ENCODE data around the gene ROR2. TPM values are rescaled to one million over a fixed set of nuclear protein-coding genes. Genes with fewer than 3 reads are reported as not detected.

Gene ROR2
- total and polyA plus RNA-seq, 2 experiments from 2014 or later: 8.1 to 18.8 TPM

DNA sequence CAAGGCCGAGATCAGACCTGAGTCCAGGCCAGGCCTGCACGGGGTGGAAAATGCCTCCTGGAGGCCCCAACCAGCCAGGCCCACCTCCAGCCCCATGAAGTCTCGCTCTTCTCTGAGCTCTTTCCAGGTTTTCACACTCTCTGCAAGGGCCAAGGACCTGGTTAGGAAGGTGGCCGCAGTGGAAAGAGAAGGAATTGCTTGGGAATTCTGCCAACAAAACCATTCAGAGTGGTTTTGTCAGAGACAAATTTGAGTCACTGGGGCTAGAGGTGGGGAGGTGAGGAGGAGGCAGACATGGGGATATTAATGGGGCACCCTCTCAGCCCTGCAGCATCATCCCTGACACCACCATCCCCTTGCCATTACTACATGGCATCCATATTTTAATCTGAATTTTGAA, 261.0 kb downstream of the ROR2 start:
- TF ChIP-seq EZH2phosphoT487 (IDR thresholded peaks at IDR 0.05; ENCODE audit: unreplicated experiment): no peak
- TF ChIP-seq ZNF462 (CRISPR knock-in tag; IDR thresholded peaks at IDR 0.05): no peak
- TF ChIP-seq, protein P1, sequence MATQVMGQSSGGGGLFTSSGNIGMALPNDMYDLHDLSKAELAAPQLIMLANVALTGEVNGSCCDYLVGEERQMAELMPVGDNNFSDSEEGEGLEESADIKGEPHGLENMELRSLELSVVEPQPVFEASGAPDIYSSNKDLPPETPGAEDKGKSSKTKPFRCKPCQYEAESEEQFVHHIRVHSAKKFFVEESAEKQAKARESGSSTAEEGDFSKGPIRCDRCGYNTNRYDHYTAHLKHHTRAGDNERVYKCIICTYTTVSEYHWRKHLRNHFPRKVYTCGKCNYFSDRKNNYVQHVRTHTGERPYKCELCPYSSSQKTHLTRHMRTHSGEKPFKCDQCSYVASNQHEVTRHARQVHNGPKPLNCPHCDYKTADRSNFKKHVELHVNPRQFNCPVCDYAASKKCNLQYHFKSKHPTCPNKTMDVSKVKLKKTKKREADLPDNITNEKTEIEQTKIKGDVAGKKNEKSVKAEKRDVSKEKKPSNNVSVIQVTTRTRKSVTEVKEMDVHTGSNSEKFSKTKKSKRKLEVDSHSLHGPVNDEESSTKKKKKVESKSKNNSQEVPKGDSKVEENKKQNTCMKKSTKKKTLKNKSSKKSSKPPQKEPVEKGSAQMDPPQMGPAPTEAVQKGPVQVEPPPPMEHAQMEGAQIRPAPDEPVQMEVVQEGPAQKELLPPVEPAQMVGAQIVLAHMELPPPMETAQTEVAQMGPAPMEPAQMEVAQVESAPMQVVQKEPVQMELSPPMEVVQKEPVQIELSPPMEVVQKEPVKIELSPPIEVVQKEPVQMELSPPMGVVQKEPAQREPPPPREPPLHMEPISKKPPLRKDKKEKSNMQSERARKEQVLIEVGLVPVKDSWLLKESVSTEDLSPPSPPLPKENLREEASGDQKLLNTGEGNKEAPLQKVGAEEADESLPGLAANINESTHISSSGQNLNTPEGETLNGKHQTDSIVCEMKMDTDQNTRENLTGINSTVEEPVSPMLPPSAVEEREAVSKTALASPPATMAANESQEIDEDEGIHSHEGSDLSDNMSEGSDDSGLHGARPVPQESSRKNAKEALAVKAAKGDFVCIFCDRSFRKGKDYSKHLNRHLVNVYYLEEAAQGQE (IDR thresholded peaks at IDR 0.05; ENCODE audit: unreplicated experiment): no peak
- TF ChIP-seq ZNF331 (CRISPR knock-in tag; IDR thresholded peaks at IDR 0.05; ENCODE audit: low read depth): no peak
- no peak for TF ChIP-seq ETS1 (IDR thresholded peaks at IDR 0.05)
- no peak for TF ChIP-seq EZH2 (IDR thresholded peaks at IDR 0.05; ENCODE audit: low read depth, unreplicated experiment)
- no peak for TF ChIP-seq NANOG (IDR thresholded peaks at IDR 0.05; ENCODE audit: borderline replicate concordance)
- TF ChIP-seq JUNB (IDR thresholded peaks at IDR 0.05; ENCODE audit: unreplicated experiment): no peak
- TF ChIP-seq, protein P2, sequence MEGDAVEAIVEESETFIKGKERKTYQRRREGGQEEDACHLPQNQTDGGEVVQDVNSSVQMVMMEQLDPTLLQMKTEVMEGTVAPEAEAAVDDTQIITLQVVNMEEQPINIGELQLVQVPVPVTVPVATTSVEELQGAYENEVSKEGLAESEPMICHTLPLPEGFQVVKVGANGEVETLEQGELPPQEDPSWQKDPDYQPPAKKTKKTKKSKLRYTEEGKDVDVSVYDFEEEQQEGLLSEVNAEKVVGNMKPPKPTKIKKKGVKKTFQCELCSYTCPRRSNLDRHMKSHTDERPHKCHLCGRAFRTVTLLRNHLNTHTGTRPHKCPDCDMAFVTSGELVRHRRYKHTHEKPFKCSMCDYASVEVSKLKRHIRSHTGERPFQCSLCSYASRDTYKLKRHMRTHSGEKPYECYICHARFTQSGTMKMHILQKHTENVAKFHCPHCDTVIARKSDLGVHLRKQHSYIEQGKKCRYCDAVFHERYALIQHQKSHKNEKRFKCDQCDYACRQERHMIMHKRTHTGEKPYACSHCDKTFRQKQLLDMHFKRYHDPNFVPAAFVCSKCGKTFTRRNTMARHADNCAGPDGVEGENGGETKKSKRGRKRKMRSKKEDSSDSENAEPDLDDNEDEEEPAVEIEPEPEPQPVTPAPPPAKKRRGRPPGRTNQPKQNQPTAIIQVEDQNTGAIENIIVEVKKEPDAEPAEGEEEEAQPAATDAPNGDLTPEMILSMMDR (conservative IDR thresholded peaks at IDR 0.05; ENCODE audit: low read depth in 2 of 2): no peak
- no peak for TF ChIP-seq CREB1 (CRISPR knock-in tag; IDR thresholded peaks at IDR 0.05; ENCODE audit: low read depth)
- no peak for TF ChIP-seq POLR2AphosphoS5 (IDR thresholded peaks at IDR 0.05; ENCODE audit: low read depth)
- TF ChIP-seq ZNF114 (CRISPR knock-in tag; IDR thresholded peaks at IDR 0.05): no peak
- no peak for TF ChIP-seq STAT1 (IDR thresholded peaks at IDR 0.05; ENCODE audit: unreplicated experiment)
- H3K9me2 ChIP-seq (ENCODE audit: insufficient read depth): no peaks in the 10 kb centered on the region
- H3K27me3 ChIP-seq (ENCODE audit: insufficient read depth): no peaks in the 10 kb centered on the region
- H3K4me2 ChIP-seq: no peak overlapping the region
- H3K4me1 ChIP-seq (ENCODE audit: insufficient read depth): no peaks in the 10 kb centered on the region
- no peak overlapping the region for H3K27ac ChIP-seq (ENCODE audit: low read depth)
- Mint-ChIP-seq H3K4me1 (peaks cover 7% of the 10 kb centered on the region), H3K27me3 (ENCODE audit: insufficient read depth, low read depth, poor library complexity) (peaks cover 3% of the 10 kb centered on the region), H3K27ac (no peak overlapping the region), H3K4me3 (no peak overlapping the region), H3K9me3 (no peaks in the 10 kb centered on the region), H3K36me3 (ENCODE audit: low read depth) (no peaks in the 10 kb centered on the region)
- H4K20me1 ChIP-seq (replicated peaks; ENCODE audit: insufficient read depth): no peaks in the 10 kb centered on the region
- H2AFZ ChIP-seq: no peak overlapping the region
- no peaks in the 10 kb centered on the region for H3F3A ChIP-seq (replicated peaks; ENCODE audit: low read depth)
- no peak for DNase-seq (ENCODE audit: low spot score)
- ATAC-seq: no peak
- H3K36me3 ChIP-seq (ENCODE audit: insufficient read depth): no peaks in the 10 kb centered on the region
- no peaks in the 10 kb centered on the region for H3K79me2 ChIP-seq (replicated peaks; ENCODE audit: insufficient read depth)
- H3K4me3 ChIP-seq: no peak overlapping the region

All from GM23338 (cell line).